ENCODE data around the gene TGM1.

- TF ChIP-seq EZH2 (optimal IDR thresholded peaks at IDR 0.05; ENCODE audit: low read depth, low read length) (no peak), CTCF (IDR thresholded peaks at IDR 0.05; ENCODE audit: low read length) (peak; percentile 49), EZH2phosphoT487 (IDR thresholded peaks at IDR 0.05; ENCODE audit: low read length) (no peak)
Observed at GRCh38 chr14:24271134-24271833, 8.3 kb upstream of the TGM1 start, which contains the start of gene RABGGTA.
